Ishikawa (cell line): Measurements from ENCODE around the gene WHRN.

Experiments used
- CEBPB ChIP-seq: IDR thresholded peaks from 2 replicates; pipeline ENCODE4 v1.6.1; 2012
- CREB1 ChIP-seq: IDR thresholded peaks from 2 replicates; pipeline ENCODE4 v1.6.1; 2012; ENCODE audit warnings: low read depth
- EGR1 ChIP-seq: IDR thresholded peaks from 2 replicates; pipeline ENCODE4 v1.6.1; 2012
- EP300 ChIP-seq: IDR thresholded peaks from 2 replicates; pipeline ENCODE4 v1.6.1; 2012; ENCODE audit warnings: borderline replicate concordance
- FOXM1 ChIP-seq: IDR thresholded peaks from 2 replicates; pipeline ENCODE4 v1.6.1; 2012; ENCODE audit warnings: low read depth, borderline replicate concordance
- NFIC ChIP-seq: IDR thresholded peaks from 2 replicates; pipeline ENCODE4 v1.6.1; 2012
- RAD21 ChIP-seq: IDR thresholded peaks from 2 replicates; pipeline ENCODE4 v1.6.1; 2012; ENCODE audit warnings: low read depth
- TAF1 ChIP-seq: IDR thresholded peaks from 2 replicates; pipeline ENCODE4 v1.6.1; 2012; ENCODE audit warnings: low read depth, mild to moderate bottlenecking
- TCF12 ChIP-seq: IDR thresholded peaks from 2 replicates; pipeline ENCODE4 v1.6.1; 2012; ENCODE audit warnings: low read depth
- TEAD4 ChIP-seq: IDR thresholded peaks from 2 replicates; pipeline ENCODE4 v1.6.1; 2012
- YY1 ChIP-seq: IDR thresholded peaks from 2 replicates; pipeline ENCODE4 v1.6.1; 2012; ENCODE audit warnings: low read depth
- ZBTB7A ChIP-seq: IDR thresholded peaks from 2 replicates; pipeline ENCODE4 v1.6.1; 2012; ENCODE audit warnings: low read depth
- TF ChIP-seq, protein P1 (sequence below): IDR thresholded peaks from 2 replicates; pipeline ENCODE4 v1.6.1; 2012
- TF ChIP-seq, protein P2 (sequence below): IDR thresholded peaks from 2 replicates; pipeline ENCODE4 v1.6.1; 2012; ENCODE audit warnings: low read depth, mild to moderate bottlenecking
- TF ChIP-seq, protein P3 (sequence below): IDR thresholded peaks from 2 replicates; pipeline ENCODE4 v1.6.1; 2012

Gene WHRN

DNA sequence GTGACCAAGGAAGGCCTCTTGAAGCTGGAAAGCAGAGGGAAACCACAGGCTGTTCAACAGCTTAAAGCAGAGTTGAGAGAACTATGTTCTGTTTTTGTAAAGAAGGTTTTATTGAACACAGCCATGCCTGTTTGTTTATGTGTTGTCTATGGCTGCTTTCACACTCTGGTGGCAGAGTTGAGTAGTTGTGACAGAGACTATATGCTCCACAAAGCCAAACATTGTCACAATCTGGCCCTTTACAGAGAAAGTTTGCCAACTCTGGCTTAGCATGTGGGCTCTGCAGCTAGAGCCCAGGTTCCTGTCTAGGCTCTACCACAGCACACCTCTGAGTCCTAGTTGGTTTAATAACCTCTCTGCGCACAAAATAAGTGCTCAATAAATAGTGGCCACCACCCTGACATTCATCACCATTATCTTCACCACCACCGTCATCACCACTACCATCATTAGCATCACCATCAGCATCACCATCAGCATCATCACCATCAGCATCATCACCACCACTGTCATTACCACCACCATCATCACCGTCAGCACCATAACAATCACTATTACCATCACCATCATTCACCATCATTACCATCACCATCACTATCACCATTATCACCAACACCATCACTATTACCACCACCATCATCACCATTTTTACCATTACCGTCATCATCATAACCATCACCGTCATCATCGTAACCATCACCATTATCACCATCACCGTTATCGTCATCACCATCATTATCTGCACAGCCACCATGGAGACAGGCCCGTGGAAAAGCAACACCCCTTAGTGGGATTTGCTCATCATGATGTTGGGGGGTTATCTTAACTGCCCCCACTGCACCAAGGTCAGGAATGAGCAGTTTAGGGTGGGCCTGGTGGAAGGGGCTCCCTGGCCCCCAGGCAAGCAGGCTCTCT, 135.8 kb downstream of the WHRN start:
- TF ChIP-seq, protein P1, sequence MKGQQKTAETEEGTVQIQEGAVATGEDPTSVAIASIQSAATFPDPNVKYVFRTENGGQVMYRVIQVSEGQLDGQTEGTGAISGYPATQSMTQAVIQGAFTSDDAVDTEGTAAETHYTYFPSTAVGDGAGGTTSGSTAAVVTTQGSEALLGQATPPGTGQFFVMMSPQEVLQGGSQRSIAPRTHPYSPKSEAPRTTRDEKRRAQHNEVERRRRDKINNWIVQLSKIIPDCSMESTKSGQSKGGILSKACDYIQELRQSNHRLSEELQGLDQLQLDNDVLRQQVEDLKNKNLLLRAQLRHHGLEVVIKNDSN: no peak
- TF ChIP-seq TEAD4: no peak
- TF ChIP-seq CREB1: no peak
- TF ChIP-seq EP300: no peak
- no peak for TF ChIP-seq RAD21
- TF ChIP-seq FOXM1: no peak
- no peak for TF ChIP-seq NFIC
- no peak for TF ChIP-seq ZBTB7A
- TF ChIP-seq, protein P2, sequence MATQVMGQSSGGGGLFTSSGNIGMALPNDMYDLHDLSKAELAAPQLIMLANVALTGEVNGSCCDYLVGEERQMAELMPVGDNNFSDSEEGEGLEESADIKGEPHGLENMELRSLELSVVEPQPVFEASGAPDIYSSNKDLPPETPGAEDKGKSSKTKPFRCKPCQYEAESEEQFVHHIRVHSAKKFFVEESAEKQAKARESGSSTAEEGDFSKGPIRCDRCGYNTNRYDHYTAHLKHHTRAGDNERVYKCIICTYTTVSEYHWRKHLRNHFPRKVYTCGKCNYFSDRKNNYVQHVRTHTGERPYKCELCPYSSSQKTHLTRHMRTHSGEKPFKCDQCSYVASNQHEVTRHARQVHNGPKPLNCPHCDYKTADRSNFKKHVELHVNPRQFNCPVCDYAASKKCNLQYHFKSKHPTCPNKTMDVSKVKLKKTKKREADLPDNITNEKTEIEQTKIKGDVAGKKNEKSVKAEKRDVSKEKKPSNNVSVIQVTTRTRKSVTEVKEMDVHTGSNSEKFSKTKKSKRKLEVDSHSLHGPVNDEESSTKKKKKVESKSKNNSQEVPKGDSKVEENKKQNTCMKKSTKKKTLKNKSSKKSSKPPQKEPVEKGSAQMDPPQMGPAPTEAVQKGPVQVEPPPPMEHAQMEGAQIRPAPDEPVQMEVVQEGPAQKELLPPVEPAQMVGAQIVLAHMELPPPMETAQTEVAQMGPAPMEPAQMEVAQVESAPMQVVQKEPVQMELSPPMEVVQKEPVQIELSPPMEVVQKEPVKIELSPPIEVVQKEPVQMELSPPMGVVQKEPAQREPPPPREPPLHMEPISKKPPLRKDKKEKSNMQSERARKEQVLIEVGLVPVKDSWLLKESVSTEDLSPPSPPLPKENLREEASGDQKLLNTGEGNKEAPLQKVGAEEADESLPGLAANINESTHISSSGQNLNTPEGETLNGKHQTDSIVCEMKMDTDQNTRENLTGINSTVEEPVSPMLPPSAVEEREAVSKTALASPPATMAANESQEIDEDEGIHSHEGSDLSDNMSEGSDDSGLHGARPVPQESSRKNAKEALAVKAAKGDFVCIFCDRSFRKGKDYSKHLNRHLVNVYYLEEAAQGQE: no peak
- TF ChIP-seq TCF12: no peak
- TF ChIP-seq EGR1: no peak
- TF ChIP-seq, protein P3, sequence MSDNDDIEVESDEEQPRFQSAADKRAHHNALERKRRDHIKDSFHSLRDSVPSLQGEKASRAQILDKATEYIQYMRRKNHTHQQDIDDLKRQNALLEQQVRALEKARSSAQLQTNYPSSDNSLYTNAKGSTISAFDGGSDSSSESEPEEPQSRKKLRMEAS: no peak
- no peak for TF ChIP-seq TAF1
- TF ChIP-seq CEBPB: no peak
- TF ChIP-seq YY1: no peak

DNA sequence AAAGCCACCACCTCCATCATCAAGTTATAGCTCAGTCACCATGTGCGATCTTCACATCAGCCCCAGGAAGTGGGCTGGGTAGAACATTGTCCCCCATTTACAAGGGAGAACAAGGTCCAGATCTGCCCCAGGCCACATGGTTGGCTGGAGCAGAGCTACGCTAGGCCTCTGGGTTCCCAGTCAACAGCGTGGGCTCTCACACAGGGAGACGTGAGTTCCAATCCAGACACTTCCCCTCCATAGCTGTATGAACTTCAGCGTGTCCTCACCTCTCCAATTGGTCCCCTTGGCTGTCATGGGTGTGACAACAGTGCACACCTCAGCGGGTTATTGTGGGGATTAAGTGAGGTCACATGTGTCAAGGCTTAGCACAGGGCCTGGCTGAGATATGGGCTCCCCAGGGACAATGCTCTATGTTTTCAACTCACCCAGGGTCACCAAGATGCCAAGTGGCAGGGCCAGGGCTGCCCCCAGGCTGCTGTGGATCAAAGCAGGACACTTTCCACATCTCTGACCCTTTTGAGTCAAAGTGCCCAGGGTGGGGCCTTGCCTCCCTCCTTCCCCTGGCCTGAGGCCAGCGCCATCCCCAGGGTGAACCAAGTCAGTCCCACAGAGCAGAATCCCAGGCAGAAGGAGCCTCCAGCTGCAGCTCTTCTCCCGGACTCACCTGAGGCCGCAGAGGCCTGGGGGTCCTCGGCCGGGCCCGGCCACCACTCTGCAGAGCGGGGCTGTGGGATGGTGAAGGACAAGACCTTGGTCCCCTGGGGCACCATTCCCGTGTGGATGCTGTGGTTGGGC, 137.3 kb downstream of the WHRN start:
- TF ChIP-seq TCF12: no peak
- no peak for TF ChIP-seq TEAD4
- TF ChIP-seq NFIC: no peak
- no peak for TF ChIP-seq YY1
- TF ChIP-seq RAD21: no peak

DNA sequence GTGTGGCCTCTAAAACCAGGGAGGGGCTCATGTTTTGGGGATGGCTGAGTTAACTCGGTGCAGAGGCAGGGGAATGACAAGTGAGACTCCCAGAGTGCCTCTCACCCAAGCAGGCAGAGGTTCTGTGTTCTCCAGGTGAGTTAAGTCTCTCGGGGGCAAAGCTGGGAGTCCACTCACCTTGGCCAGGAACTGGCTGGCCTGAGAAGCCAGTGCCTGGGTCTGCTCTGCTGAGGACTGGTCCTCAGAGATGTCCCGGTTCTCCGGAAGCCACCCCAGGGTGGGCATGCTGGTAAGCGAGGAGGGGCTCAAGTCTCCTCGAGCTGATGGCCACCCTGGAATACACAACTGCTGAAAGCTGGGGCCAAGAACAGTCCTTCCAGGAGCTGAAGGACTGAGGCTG, 137.9 kb downstream of the WHRN start:
- TF ChIP-seq, protein P1: no peak
- TF ChIP-seq CREB1 (no peak), TAF1 (no peak), NFIC (no peak), EGR1 (no peak), TCF12 (no peak), CEBPB (no peak), TEAD4 (no peak), ZBTB7A (no peak), YY1 (no peak), EP300 (no peak), FOXM1 (no peak), RAD21 (no peak)
- TF ChIP-seq, protein P3: no peak
- TF ChIP-seq, protein P2: no peak

DNA sequence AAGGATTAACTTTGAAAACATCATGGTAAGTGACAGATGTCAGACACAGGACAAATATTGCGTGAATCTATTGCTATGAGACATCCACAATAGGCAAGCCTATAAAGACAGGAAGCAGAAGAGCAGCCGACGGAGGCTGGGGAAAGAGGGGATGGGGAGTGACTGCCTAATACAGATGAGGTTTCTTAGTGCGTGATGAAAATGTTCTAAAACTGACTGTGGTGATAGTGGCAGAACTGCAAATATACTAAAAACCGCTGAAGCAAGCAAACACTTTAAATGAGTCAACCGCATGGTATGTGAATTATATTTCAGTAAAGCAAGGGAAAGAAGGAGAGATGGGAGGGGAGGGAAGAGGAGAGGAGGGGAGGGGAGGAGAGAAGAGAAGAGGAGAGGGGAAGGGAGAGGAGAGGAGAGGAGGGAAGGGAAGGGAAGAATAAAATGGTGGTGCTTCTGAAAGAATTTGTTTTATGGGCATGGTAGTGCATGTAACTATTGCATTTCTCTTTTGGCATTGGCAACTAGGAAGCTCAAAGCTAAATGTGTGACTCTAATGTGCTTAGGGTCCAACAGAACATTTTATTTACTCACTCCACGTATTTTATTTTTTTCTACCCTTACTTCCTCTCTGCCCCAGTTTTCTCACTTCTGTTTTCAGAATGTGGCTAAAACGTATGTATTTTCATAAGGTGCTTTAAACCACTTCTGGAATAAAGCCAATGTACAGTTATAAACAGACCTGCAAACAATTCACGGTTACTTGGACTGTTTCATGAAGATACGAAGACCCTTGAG, 138.7 kb downstream of the WHRN start:
- no peak for TF ChIP-seq EGR1
- no peak for TF ChIP-seq YY1
- no peak for TF ChIP-seq TAF1
- peak; percentile 73; the same call in 1 of the 2 replicates for TF ChIP-seq EP300
- TF ChIP-seq TCF12: peak; percentile 46
- no peak for TF ChIP-seq RAD21
- TF ChIP-seq FOXM1: peak; percentile 65; the same call in 1 of the 2 replicates
- TF ChIP-seq, protein P2: no peak
- no peak; the same call in 1 of the 2 replicates for TF ChIP-seq CEBPB
- no peak for TF ChIP-seq ZBTB7A
- TF ChIP-seq NFIC: 0 out of 2 replicates have a peak, but pooled peaks have one; percentile 33
- no peak for TF ChIP-seq CREB1
- TF ChIP-seq, protein P1: no peak
- TF ChIP-seq, protein P3: peak; percentile 32; the same call in 1 of the 2 replicates
- TF ChIP-seq TEAD4: peak; percentile 85
